Left ventricle myocardium inferior (tissue), 1 donor: Measurements from ENCODE around the gene WNT7A. TPM values are rescaled to one million over a fixed set of nuclear protein-coding genes. Genes with fewer than 3 reads are reported as not detected.

Experiments
- DNase-seq: peaks from one replicate; pipeline ENCODE4 v3.0.0-alpha.2; 2020
- H3K27ac ChIP-seq: fragments of 200-600 bp; replicated peaks from 2 replicates; pipeline ENCODE4 v1.8.0; 2021
- H3K27me3 ChIP-seq: fragments of 200-600 bp; 2 replicates; pipeline ENCODE4 v1.8.0; 2021; ENCODE audit warnings: low read depth
- H3K36me3 ChIP-seq: fragments of 200-600 bp; 2 replicates; pipeline ENCODE4 v1.8.0; 2021
- H3K4me1 ChIP-seq: fragments of 200-600 bp; 2 replicates; pipeline ENCODE4 v1.8.0; 2021
- H3K4me3 ChIP-seq: fragments of 200-600 bp; 2 replicates; pipeline ENCODE4 v1.8.0; 2021; ENCODE audit warnings: mild to moderate bottlenecking, moderate library complexity
- H3K9me3 ChIP-seq: fragments of 200-600 bp; replicated peaks from 2 replicates; pipeline ENCODE4 v1.8.0; 2021
- intact Hi-C: fragments of 100-400 bp; cut with micrococcal nuclease; formaldehyde crosslinking; loops from one replicate; pipeline ENCODE4 v1.11.0; 2022
- total RNA-seq: library from RNA; stranded (reverse); fragmentation: NEBNext Ultra II Directional; extraction: Animal tissue kit (Norgen Biotek cat#: 25700); gene quantifications from one replicate; pipeline ENCODE4 v1.2.1, GENCODE V29; 2021
- TF ChIP-seq, protein P1 (sequence below): fragments of 200-600 bp; IDR thresholded peaks from 2 replicates; pipeline ENCODE4 v1.8.0; 2021; ENCODE audit warnings: antibody characterized with exemption, mild to moderate bottlenecking, borderline replicate concordance
- donor health status: DM: no; HTN: yes; CAD: no; lungs with severe emphysema.

Gene WNT7A
- total RNA-seq, 1 donor from 2014 or later: not detected

DNA sequence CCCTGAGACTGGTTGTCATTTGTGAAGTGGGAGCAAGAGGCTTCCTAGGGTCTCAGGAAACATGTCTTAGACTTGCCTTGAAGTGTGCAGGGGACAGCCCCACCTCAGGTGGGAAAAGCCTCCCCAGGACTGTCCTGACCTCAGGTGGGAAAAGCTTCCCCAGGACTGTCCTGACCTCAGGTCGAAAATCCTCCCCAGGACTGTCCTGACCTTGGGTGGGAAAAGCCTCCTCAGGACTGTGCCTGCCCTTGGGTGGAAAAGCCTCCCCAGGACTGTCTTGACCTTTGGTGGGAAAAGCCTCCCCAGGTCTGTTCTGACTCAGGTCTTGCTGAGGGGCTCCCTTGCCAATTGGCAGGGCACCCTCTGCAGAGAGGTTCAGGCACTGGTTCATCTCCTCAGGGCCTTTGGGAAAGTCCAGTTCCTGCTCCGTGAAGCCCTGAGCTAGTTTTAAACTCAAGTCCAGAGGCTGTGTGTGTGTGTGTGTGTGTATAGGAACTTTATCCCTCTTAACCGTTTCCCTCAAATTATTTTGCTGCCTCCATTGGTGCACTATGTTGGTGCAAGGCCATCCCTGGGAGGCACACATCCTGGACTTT lies 64.7 kb downstream of the WNT7A start:
- no peak overlapping the region for H3K27ac ChIP-seq
- TF ChIP-seq, protein P1, sequence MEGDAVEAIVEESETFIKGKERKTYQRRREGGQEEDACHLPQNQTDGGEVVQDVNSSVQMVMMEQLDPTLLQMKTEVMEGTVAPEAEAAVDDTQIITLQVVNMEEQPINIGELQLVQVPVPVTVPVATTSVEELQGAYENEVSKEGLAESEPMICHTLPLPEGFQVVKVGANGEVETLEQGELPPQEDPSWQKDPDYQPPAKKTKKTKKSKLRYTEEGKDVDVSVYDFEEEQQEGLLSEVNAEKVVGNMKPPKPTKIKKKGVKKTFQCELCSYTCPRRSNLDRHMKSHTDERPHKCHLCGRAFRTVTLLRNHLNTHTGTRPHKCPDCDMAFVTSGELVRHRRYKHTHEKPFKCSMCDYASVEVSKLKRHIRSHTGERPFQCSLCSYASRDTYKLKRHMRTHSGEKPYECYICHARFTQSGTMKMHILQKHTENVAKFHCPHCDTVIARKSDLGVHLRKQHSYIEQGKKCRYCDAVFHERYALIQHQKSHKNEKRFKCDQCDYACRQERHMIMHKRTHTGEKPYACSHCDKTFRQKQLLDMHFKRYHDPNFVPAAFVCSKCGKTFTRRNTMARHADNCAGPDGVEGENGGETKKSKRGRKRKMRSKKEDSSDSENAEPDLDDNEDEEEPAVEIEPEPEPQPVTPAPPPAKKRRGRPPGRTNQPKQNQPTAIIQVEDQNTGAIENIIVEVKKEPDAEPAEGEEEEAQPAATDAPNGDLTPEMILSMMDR: no peak
- intact Hi-C loops: no loop called here
- H3K4me1 ChIP-seq: no peaks in the 10 kb centered on the region
- H3K4me3 ChIP-seq: no peak overlapping the region
- no peaks in the 10 kb centered on the region for H3K36me3 ChIP-seq
- DNase-seq: no peak
- H3K9me3 ChIP-seq: peaks cover 61% of the 10 kb centered on the region
- peaks cover 16% of the 10 kb centered on the region for H3K27me3 ChIP-seq

DNA sequence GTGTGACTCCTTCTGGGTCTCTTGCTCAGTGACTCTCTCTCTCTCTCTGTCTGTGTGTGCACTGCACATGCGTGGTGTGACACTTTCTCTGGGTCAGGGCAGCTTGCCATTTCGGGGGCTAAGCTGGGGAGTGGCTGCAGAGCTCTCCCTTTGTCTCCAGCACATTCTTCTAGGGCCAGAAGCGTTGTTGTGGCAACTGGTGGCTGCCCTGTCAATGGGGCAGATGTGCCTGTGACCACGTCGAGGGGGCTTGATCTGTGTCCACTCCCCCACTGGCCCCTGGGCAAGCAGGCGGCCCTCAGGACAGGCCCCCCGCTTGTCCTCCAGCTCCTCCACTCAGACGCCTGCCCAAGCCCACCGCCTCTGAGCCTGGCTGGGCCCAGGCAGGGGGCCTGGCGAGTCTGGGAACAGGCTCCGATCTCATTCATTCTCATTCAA lies 67.8 kb downstream of the WNT7A start:
- H3K4me3 ChIP-seq: no peak overlapping the region
- H3K27ac ChIP-seq: no peak overlapping the region
- intact Hi-C loops: no loop called here
- DNase-seq: no peak
- TF ChIP-seq, protein P1: no peak
- no peaks in the 10 kb centered on the region for H3K4me1 ChIP-seq
- peaks cover 29% of the 10 kb centered on the region for H3K27me3 ChIP-seq
- no peaks in the 10 kb centered on the region for H3K36me3 ChIP-seq
- H3K9me3 ChIP-seq: peaks cover 49% of the 10 kb centered on the region

DNA sequence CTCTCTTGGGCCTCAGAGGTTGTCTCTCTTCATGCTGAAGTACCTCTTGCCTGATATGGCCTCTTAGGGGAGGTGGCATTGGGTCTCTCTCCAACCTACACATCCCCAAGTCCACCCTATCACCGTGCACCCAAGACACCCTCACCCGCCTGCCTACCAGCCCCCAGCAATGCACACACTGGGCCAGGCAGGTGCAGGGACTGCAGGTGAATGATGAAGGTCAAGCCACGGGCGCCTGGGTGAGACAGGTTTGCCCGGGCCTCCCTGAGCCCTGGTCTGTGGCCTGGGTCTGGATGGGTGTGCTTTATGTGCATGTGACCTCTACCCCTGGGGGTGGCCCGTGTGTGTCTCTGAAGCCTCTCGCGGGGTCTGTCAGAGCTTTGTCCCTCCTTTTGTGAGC lies 68.3 kb downstream of the WNT7A start:
- DNase-seq: no peak
- H3K36me3 ChIP-seq: no peaks in the 10 kb centered on the region
- peaks cover 49% of the 10 kb centered on the region for H3K9me3 ChIP-seq
- no peaks in the 10 kb centered on the region for H3K4me1 ChIP-seq
- TF ChIP-seq, protein P1: no peak
- no peak overlapping the region for H3K27ac ChIP-seq
- H3K4me3 ChIP-seq: no peak overlapping the region
- H3K27me3 ChIP-seq: peaks cover 29% of the 10 kb centered on the region
- intact Hi-C loops: no loop called here

DNA sequence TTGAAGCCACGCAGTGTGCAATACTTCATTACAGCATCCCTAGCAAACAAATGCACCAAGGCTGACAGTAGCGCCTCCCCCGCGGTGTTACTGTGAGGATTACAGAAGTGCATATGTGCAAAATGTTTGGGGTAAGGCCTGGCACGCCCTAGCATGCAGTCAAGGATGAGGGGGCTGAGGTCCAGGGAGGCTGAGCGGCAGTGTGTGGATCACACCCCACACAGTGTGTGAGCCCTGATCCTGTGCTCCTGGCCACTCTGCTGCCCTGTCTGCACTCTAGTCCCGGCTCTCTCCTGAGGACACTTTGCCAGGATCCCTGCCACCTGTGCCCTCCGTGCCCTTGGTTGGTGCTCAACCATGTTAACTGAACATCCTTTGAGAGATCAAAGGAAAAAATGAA lies 71.3 kb downstream of the WNT7A start:
- TF ChIP-seq, protein P1: no peak
- no peak for DNase-seq
- Histone ChIP-seq H3K4me3 (no peak overlapping the region), H3K36me3 (no peaks in the 10 kb centered on the region), H3K4me1 (no peaks in the 10 kb centered on the region), H3K9me3 (peaks cover 35% of the 10 kb centered on the region), H3K27ac (no peak overlapping the region), H3K27me3 (peaks cover 34% of the 10 kb centered on the region)
- intact Hi-C loops: no loop called here

DNA sequence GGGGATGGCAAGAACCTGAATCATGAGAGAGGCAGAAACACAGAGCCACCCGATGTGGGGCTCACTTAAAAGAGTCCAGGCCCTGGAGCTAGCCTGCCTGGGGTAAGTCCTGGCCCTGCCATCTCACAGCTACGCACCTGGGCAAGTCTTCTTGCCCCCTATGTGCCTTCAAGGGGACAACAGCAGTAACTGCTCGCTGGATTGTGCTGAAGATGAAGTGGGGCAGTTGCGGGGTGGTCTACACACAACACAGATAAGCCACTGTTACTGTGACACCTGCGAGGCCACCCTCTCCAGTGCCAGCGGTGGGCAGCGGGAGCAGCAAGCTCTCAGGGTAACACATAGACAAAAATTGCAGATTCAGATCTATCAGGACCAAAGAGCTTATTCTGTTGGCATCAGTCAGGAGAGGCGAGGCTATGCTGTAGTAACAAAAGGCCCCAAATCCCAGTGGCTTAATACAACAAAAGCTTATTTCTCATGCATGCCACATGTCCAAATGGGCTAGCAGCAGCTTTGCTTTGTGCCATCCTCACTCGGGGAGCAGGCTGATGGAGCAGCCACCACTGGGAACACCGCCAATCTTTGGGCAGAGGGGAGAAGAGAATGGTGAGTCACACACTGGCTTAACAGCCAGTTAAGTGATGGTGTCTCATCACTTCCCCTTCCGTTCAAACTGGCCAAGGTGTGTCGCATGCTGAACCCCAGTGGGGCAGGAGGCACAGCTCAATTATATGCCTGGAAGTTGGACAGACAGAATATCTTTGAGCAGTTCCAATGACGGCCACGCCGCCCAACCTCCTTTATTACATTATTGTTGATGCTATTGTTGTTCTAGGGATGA lies 78.3 kb downstream of the WNT7A start:
- intact Hi-C loops: no loop called here
- no peak for DNase-seq
- H3K4me1 ChIP-seq: no peaks in the 10 kb centered on the region
- peaks cover 16% of the 10 kb centered on the region for H3K9me3 ChIP-seq
- TF ChIP-seq, protein P1: no peak
- no peaks in the 10 kb centered on the region for H3K36me3 ChIP-seq
- no peak overlapping the region for H3K27ac ChIP-seq
- H3K4me3 ChIP-seq: no peak overlapping the region
- peaks cover 63% of the 10 kb centered on the region for H3K27me3 ChIP-seq
